Loucy (cell line): ENCODE results near the gene DDX10.

ENCODE experiments used
- CTCF ChIP-seq: fragments of 200-600 bp; sonication (generic); conservative IDR thresholded peaks from 2 replicates; pipeline ENCODE4 v1.5.1; 2014; ENCODE audit warnings: mild to moderate bottlenecking, antibody characterized with exemption, low read length
- EZH2phosphoT487 ChIP-seq: fragments of 200-600 bp; IDR thresholded peaks from 2 replicates; pipeline ENCODE4 v1.6.1; 2018; ENCODE audit warnings: antibody characterized with exemption, mild to moderate bottlenecking, moderate library complexity, borderline replicate concordance

- TF ChIP-seq CTCF = no peak
- no peak for TF ChIP-seq EZH2phosphoT487
Observed at GRCh38 chr11:108813086-108813485, 148.2 kb downstream of the DDX10 start.
